ENCODE data around the gene SETD6. TPM values are rescaled to one million over a fixed set of nuclear protein-coding genes. Genes with fewer than 3 reads are reported as not detected.

SETD6 gene, protein sequence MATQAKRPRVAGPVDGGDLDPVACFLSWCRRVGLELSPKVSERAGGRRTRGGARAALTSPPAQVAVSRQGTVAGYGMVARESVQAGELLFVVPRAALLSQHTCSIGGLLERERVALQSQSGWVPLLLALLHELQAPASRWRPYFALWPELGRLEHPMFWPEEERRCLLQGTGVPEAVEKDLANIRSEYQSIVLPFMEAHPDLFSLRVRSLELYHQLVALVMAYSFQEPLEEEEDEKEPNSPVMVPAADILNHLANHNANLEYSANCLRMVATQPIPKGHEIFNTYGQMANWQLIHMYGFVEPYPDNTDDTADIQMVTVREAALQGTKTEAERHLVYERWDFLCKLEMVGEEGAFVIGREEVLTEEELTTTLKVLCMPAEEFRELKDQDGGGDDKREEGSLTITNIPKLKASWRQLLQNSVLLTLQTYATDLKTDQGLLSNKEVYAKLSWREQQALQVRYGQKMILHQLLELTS
- polyA plus RNA-seq (2013, experiment 1 of 2), result 26.5 TPM
- 23.8 TPM for polyA plus RNA-seq (2013, experiment 2 of 2)

- peak within 1 kb of the TSS; percentile 87 for H3K9ac ChIP-seq (ENCODE audit: low read depth, low read length)
- H3K9me3 ChIP-seq (ENCODE audit: insufficient read depth, low read depth, low read length), result no peaks in the 10 kb centered on the region
- peaks cover 44% of the 10 kb centered on the region for H3K36me3 ChIP-seq (ENCODE audit: insufficient read depth, low read length)
- no peaks in the 10 kb centered on the region for H3K27me3 ChIP-seq (ENCODE audit: insufficient read depth, low read length)
- under 1% methylated on average over 80 of the region's 80 CpGs for WGBS
- peak within 1 kb of the TSS; percentile 76 for H3K27ac ChIP-seq (ENCODE audit: low read depth, low read length)
- H3K4me1 ChIP-seq (ENCODE audit: insufficient read depth, low read length), result peaks cover 7% of the 10 kb centered on the region; the same call in 1 of the 2 replicates
- peak within 1 kb of the TSS; percentile 66 for H3K4me3 ChIP-seq (ENCODE audit: low read length)
These were observed at the start of gene SETD6 for GRCh38 chr16:58515125-58515870. Gene SETD6 (plus strand): TSS chr16:58515517. CDS start chr16:58515538, 21 bp downstream.

GRCh38 chr16:58465817-58466216, 49.5 kb upstream of the SETD6 start:
- Histone ChIP-seq H3K9ac (ENCODE audit: low read depth, low read length) (no peak overlapping the region), H3K9me3 (ENCODE audit: insufficient read depth, low read depth, low read length) (no peaks in the 10 kb centered on the region), H3K27me3 (ENCODE audit: insufficient read depth, low read length) (peaks cover 58% of the 10 kb centered on the region), H3K4me3 (ENCODE audit: low read length) (no peak overlapping the region), H3K27ac (ENCODE audit: low read depth, low read length) (no peak overlapping the region), H3K36me3 (ENCODE audit: insufficient read depth, low read length) (no peaks in the 10 kb centered on the region), H3K4me1 (ENCODE audit: insufficient read depth, low read length) (no peaks in the 10 kb centered on the region)
- 93% methylated on average over 13 of the region's 13 CpGs for WGBS

DNA sequence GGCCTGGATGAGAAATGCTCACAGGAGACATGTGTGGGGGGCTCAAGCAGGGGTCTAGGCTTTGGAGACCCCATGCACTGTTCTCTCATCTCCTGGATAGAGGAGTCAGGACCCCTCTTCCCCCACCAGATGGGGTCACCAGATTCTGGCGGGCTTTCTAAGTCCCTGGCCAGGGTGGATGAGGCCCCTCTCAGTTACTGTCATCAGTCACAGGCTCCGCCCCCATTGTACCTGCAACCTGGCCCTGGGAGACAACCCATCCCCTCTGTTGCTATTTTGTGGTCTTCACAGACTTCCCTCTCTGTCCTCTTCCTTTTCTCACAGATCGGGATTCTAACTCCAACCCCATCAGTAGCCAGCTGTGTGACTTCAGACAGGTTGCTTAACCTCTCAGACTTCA, 48.9 kb upstream of the SETD6 start:
- no peaks in the 10 kb centered on the region for H3K9me3 ChIP-seq (ENCODE audit: insufficient read depth, low read depth, low read length)
- no peak overlapping the region for H3K9ac ChIP-seq (ENCODE audit: low read depth, low read length)
- H3K27me3 ChIP-seq (ENCODE audit: insufficient read depth, low read length), result peaks cover 53% of the 10 kb centered on the region
- H3K36me3 ChIP-seq (ENCODE audit: insufficient read depth, low read length), result no peaks in the 10 kb centered on the region
- no peak overlapping the region for H3K27ac ChIP-seq (ENCODE audit: low read depth, low read length)
- 88% methylated on average over 3 of the region's 3 CpGs for WGBS
- H3K4me3 ChIP-seq (ENCODE audit: low read length), result no peak overlapping the region
- H3K4me1 ChIP-seq (ENCODE audit: insufficient read depth, low read length), result no peaks in the 10 kb centered on the region

DNA sequence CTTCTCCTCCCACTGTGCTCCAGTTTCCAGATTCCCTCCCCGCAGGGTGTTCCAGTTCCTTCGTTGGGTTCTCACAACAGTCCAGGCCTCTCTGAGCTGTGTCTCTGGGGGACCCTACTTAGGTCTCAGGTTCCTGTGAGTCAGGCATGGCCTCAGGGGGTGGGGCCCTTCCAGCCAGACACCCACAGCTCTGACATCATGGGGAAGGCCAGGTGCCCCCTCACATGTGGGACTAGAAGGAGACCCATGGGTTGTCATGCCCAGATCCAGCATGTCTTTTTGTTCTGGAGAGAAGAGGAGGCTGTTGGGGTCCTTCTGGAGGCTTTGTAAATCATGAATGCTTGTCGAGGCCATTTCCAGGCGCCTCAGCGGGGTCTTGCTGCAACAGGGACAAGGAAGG, 47.4 kb upstream of the SETD6 start:
- H3K9me3 ChIP-seq (ENCODE audit: insufficient read depth, low read depth, low read length), result no peaks in the 10 kb centered on the region
- no peak overlapping the region for H3K27ac ChIP-seq (ENCODE audit: low read depth, low read length)
- no peak overlapping the region for H3K9ac ChIP-seq (ENCODE audit: low read depth, low read length)
- 89% methylated on average over 5 of the region's 5 CpGs for WGBS
- H3K4me3 ChIP-seq (ENCODE audit: low read length), result no peak overlapping the region
- H3K27me3 ChIP-seq (ENCODE audit: insufficient read depth, low read length), result peaks cover 40% of the 10 kb centered on the region
- no peaks in the 10 kb centered on the region for H3K4me1 ChIP-seq (ENCODE audit: insufficient read depth, low read length)
- no peaks in the 10 kb centered on the region for H3K36me3 ChIP-seq (ENCODE audit: insufficient read depth, low read length)

DNA sequence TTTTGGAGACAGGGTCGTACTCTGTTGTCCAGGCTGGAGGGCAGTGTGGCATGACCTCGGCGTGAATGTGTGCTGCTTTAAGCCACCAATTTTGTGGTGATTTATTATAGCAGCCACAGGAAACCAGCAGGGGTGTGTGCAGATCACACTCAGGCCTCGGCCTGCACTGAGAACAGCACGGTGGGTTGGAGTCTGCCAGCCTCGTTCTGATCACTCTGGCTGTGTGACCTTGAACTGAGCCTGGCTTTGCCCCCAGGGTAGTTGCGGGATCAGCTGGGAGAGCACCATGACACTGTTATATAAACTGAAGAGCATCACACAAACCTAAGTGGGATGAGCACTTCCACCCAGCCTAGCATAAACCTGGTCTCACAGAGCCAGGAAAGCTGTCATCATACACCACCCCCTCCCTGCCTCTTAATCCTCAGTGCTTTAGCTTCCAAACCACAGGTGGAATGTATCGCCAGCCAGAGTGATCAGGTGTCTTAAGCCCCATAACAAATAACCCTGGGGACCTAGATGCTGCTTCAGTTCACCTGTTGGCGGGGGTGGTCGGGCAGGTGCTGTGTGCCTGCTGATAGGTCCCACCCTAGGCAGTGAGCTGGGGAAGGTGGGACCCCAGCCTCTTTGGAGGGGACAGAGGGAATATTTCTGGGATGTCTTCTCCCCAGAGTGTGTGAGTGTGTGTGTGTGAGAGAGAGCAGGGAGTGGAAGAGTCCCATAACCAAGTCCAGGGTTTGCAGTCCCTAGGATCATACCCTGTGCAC, 43.9 kb upstream of the SETD6 start:
- Histone ChIP-seq H3K9ac (ENCODE audit: low read depth, low read length) (no peak overlapping the region), H3K27me3 (ENCODE audit: insufficient read depth, low read length) (peaks cover 5% of the 10 kb centered on the region), H3K4me3 (ENCODE audit: low read length) (no peak overlapping the region), H3K4me1 (ENCODE audit: insufficient read depth, low read length) (no peaks in the 10 kb centered on the region), H3K27ac (ENCODE audit: low read depth, low read length) (no peak overlapping the region), H3K36me3 (ENCODE audit: insufficient read depth, low read length) (no peaks in the 10 kb centered on the region), H3K9me3 (ENCODE audit: insufficient read depth, low read depth, low read length) (no peaks in the 10 kb centered on the region)
- 76% methylated on average over 10 of the region's 10 CpGs for WGBS

GRCh38 chr16:58472266-58472665, 43.1 kb upstream of the SETD6 start:
- H3K27me3 ChIP-seq (ENCODE audit: insufficient read depth, low read length), result no peaks in the 10 kb centered on the region
- no peak overlapping the region for H3K9ac ChIP-seq (ENCODE audit: low read depth, low read length)
- H3K27ac ChIP-seq (ENCODE audit: low read depth, low read length), result no peak overlapping the region
- WGBS, result 92% methylated on average over 9 of the region's 9 CpGs
- no peak overlapping the region for H3K4me3 ChIP-seq (ENCODE audit: low read length)
- H3K36me3 ChIP-seq (ENCODE audit: insufficient read depth, low read length), result no peaks in the 10 kb centered on the region
- no peaks in the 10 kb centered on the region for H3K9me3 ChIP-seq (ENCODE audit: insufficient read depth, low read depth, low read length)
- no peaks in the 10 kb centered on the region for H3K4me1 ChIP-seq (ENCODE audit: insufficient read depth, low read length)

DNA sequence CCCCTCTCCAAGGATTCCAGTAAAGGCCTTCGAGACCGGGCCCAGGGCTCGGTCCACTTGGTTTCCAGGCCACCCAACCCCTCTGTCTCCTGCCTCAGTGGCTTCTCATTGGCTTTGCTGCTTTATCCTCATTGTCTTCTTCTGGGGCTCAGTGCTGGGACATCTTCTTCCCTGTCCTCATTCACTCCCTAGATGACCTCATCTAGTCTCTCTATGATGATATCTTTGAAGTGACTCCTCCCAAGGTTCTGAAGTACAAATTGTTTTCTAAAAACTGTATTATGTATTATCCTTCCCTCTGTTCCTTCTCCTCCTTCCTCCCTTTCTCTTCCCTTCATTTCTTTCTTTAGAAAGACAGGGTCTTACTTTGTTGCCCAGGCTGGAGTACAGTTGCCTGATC, 42.5 kb upstream of the SETD6 start:
- Histone ChIP-seq H3K27me3 (ENCODE audit: insufficient read depth, low read length) (no peaks in the 10 kb centered on the region), H3K9me3 (ENCODE audit: insufficient read depth, low read depth, low read length) (no peaks in the 10 kb centered on the region), H3K4me3 (ENCODE audit: low read length) (no peak overlapping the region), H3K36me3 (ENCODE audit: insufficient read depth, low read length) (no peaks in the 10 kb centered on the region), H3K9ac (ENCODE audit: low read depth, low read length) (no peak overlapping the region), H3K27ac (ENCODE audit: low read depth, low read length) (no peak overlapping the region), H3K4me1 (ENCODE audit: insufficient read depth, low read length) (no peaks in the 10 kb centered on the region)
- WGBS, result 94% methylated on average over 3 of the region's 3 CpGs

GRCh38 chr16:58474296-58474695, 41.0 kb upstream of the SETD6 start:
- no peaks in the 10 kb centered on the region for H3K36me3 ChIP-seq (ENCODE audit: insufficient read depth, low read length)
- H3K4me1 ChIP-seq (ENCODE audit: insufficient read depth, low read length), result no peaks in the 10 kb centered on the region
- H3K27ac ChIP-seq (ENCODE audit: low read depth, low read length), result no peak overlapping the region
- WGBS, result 73% methylated on average over 9 of the region's 10 CpGs
- H3K9me3 ChIP-seq (ENCODE audit: insufficient read depth, low read depth, low read length), result no peaks in the 10 kb centered on the region
- H3K27me3 ChIP-seq (ENCODE audit: insufficient read depth, low read length), result no peaks in the 10 kb centered on the region
- H3K9ac ChIP-seq (ENCODE audit: low read depth, low read length), result no peak overlapping the region
- H3K4me3 ChIP-seq (ENCODE audit: low read length), result no peak overlapping the region

- no peak overlapping the region for H3K9ac ChIP-seq (ENCODE audit: low read depth, low read length)
- no peak overlapping the region for H3K27ac ChIP-seq (ENCODE audit: low read depth, low read length)
- H3K9me3 ChIP-seq (ENCODE audit: insufficient read depth, low read depth, low read length), result no peaks in the 10 kb centered on the region
- no peak overlapping the region for H3K4me3 ChIP-seq (ENCODE audit: low read length)
- WGBS, result 83% methylated on average over 3 of the region's 4 CpGs
- H3K27me3 ChIP-seq (ENCODE audit: insufficient read depth, low read length), result no peaks in the 10 kb centered on the region
- H3K4me1 ChIP-seq (ENCODE audit: insufficient read depth, low read length), result no peaks in the 10 kb centered on the region
- no peaks in the 10 kb centered on the region for H3K36me3 ChIP-seq (ENCODE audit: insufficient read depth, low read length)
These were observed 40.2 kb upstream of the SETD6 start for GRCh38 chr16:58475091-58475619.

DNA sequence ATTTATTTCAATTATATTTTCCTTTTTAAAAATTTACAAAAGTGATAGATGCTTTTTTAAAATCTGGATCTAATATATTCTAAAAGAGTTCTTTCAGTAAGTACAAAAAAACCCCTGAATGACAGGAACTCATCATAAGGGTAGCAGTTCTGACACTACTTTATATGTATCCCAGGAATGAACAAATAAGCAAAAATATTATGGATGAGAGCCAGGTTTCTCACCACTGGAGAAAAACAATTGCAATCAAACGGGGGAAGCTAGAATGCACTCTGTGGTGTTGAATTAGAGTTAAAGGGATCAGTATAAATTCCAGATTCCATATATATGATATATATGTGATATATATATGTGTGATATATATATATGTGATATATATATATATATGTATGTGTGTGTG, 38.5 kb upstream of the SETD6 start:
- H3K4me3 ChIP-seq (ENCODE audit: low read length), result no peak overlapping the region
- no peaks in the 10 kb centered on the region for H3K27me3 ChIP-seq (ENCODE audit: insufficient read depth, low read length)
- no peaks in the 10 kb centered on the region for H3K4me1 ChIP-seq (ENCODE audit: insufficient read depth, low read length)
- no peak overlapping the region for H3K27ac ChIP-seq (ENCODE audit: low read depth, low read length)
- no peak overlapping the region for H3K9ac ChIP-seq (ENCODE audit: low read depth, low read length)
- H3K36me3 ChIP-seq (ENCODE audit: insufficient read depth, low read length), result no peaks in the 10 kb centered on the region
- H3K9me3 ChIP-seq (ENCODE audit: insufficient read depth, low read depth, low read length), result no peaks in the 10 kb centered on the region
- 91% methylated on average over 1 of the region's 1 CpG for WGBS

Measured in HUES64 (cell line).